ENCODE data around the gene PLB1.
A peak's percentile ranks its signal among the peaks of the same experiment; 100 is the strongest.

PLB1 gene

DNA sequence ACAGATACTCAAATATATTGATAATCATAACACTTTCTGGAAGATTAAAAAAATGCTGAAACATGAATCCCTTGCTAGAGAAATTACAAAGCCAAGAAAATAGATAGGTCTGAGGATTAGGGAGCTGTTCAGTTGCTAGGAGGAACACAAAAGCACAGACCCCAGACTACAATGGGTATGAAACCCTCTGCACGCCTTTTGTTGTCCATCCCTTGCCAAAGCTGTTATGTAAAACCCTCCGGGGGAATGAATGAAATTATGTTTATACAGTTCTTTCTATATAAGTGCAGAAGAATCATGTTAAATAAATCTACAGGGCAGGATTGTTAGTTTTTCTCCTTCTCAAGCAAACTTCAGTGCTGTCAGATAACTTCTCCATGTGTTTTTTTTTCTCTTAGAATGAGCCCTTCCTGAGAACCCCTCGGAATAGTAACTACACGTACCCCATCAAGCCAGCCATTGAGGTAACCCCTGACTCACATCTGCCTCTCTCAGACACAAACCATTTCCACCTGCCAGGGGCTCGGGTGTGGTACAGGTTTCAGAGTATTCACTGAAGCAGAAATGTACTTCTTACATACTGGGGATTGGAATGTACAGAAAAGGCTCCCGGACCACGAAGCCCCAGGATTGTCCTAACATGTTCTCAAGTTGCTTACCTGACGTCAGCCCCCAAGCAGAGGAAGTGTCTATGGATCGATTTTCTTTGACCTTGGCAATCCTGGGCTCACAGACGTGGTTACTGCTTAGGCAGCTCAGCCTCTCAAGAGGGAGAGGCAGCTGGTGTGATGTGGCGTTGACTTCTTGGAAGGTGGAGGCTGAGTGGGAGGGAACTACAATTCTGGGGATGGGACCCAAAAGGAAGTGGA is 118.0 kb downstream of the PLB1 start:
- DNase-seq (ENCODE audit: low read depth in 2 of 2): no peak

DNA sequence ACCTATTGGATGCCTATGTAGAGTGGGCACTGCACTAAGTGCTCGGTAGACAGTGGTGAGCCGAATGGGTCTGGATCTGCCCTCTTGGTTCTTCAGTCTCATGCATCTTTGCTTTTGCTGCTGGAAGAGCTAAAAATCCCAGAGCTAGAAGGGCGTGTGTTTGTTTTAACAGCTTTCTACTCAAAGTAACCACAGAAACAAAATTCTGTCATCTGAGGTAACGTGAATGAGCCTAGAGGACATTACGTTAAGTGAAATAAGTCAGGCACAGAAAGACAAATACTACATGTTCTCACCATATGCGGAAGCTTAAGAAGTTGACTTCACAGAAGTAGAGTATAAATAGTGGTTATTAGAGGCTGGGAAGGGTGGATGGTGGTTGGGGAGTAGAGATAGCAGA is 119.8 kb downstream of the PLB1 start:
- no peak for DNase-seq (ENCODE audit: low read depth in 2 of 2)

DNA sequence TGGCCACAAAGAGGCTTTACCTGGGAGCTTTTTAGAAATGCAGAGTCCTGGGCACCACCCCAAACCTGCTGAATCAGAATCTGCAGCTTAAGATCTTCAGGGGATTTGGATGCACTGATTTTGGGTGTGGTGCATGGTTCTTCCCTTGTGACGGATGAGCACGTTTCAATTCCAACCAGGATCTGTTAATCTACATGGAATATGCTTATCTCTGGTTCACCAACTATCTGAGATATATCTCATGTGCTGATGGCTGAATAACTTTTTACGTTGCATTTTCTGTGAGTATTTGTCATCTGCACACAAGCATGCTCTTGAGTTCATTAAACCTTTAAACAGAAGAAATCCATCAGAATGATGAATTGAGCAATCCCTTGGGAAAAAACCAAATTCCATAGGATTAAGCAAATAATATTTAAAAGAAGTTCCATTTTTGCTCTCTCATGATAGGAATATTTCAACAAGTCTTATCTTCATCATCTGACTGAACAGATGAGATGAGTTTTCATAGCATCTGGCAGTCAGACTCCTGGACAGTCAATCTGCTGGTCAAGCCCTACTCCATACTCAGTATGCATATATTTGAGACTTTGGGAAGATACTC is 120.6 kb downstream of the PLB1 start:
- DNase-seq (ENCODE audit: low read depth in 2 of 2): no peak

- DNase-seq (ENCODE audit: low read depth in 2 of 2): no peak
Measured at GRCh38 chr2:28617502-28618184, 121.8 kb downstream of the PLB1 start.

DNA sequence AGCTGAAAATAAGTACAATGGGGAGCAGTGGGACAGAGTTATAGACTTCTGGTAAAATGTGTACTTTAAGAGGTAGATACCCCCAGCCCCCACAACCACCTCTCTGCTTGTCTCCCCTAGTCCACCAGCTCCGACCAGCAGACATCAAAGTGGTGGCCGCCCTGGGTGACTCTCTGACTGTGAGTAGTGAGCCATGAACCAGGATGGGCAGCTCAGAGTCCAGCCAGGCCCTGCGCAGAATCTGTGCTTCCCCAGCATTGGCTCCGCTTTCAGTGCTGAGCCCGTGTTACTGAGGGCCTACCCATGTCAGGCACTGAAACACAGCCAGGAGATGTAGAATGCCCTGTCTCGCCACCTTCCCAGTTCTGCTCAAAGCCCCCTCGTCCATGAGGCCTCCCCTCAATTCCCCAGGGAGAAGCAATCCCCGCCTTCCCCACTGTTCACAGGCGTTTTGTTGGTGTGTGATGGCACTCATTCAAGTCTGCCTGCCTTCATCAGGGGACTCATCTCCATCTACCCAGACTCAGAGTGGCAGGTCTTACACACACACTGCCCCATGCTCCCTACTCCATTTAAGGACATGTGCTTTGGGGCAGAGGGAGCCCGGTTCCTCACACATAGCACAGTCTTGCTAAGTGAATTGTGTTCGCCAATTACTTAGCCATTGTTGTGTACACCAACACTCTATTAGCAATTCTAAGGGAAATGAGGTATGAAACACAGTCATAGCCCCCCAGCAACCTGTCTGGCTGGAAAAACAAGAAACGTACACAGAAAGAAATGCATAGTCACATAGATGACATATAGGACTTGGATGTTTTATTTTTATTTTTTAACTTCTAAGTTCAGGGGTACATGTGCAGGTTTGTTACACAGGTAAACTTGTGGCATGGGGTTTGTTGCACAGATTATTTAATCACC is 122.6 kb downstream of the PLB1 start:
- DNase-seq (ENCODE audit: low read depth in 2 of 2): no peak

GRCh38 chr2:28619213-28620196 is 123.6 kb downstream of the PLB1 start:
- no peak for DNase-seq (ENCODE audit: low read depth in 2 of 2)

- no peak for DNase-seq (ENCODE audit: low read depth in 2 of 2)
Measured at GRCh38 chr2:28620291-28620793, 124.5 kb downstream of the PLB1 start.

GRCh38 chr2:28620801-28621171 is 124.9 kb downstream of the PLB1 start:
- no peak for DNase-seq (ENCODE audit: low read depth in 2 of 2)

GRCh38 chr2:28621172-28622100 is 125.6 kb downstream of the PLB1 start:
- DNase-seq (ENCODE audit: low read depth in 2 of 2): peak in 1 of 2 donors; percentile 45

DNA sequence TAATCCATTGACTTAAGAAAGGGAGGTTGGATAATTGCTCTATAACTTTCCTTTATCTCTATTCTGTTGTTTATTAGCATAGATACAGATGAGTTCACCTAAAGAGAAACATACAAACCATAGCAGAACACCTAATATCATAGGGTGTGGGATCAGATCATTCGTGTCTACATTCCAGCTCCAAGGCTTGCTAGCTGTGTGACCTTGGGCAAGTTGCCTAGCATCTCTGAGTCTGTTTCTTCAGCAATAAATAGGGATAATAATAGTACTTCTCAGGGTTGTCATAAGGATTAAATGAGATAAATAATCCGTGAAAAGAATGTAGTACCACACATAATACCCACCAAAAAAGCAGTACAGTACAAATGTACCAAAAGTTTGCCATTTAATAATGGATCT is 126.2 kb downstream of the PLB1 start:
- no peak for DNase-seq (ENCODE audit: low read depth in 2 of 2)

GRCh38 chr2:28623582-28624405 is 127.9 kb downstream of the PLB1 start:
- DNase-seq (ENCODE audit: low read depth in 2 of 2): no peak

- no peak for DNase-seq (ENCODE audit: low read depth in 2 of 2)
Measured at GRCh38 chr2:28624436-28624792, 128.6 kb downstream of the PLB1 start.

- peak; percentile 25 to 30 for DNase-seq (ENCODE audit: low read depth in 2 of 2)
Measured at GRCh38 chr2:28624793-28625701, 129.2 kb downstream of the PLB1 start.

DNA sequence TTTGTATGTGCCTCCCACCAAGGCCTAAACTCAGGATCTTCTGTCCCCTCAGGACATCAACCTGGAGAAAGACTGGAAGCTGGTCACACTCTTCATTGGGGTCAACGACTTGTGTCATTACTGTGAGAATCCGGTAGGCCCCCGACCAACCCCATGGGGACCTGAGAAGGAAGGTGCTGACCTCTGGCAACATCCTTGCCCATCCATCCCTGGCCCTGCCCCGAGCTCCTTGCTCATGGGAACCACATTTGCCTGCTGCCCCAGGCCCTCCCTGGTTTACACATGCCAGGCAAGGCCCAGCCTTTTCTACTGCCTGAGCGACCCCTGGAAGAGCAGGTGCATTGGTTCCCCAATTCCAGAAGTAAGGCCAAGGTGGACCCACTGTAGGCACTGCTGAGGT is 130.5 kb downstream of the PLB1 start:
- no peak for DNase-seq (ENCODE audit: low read depth in 2 of 2)

- DNase-seq (ENCODE audit: low read depth in 2 of 2): no peak
Measured at GRCh38 chr2:28626891-28627421, 131.1 kb downstream of the PLB1 start.

DNA sequence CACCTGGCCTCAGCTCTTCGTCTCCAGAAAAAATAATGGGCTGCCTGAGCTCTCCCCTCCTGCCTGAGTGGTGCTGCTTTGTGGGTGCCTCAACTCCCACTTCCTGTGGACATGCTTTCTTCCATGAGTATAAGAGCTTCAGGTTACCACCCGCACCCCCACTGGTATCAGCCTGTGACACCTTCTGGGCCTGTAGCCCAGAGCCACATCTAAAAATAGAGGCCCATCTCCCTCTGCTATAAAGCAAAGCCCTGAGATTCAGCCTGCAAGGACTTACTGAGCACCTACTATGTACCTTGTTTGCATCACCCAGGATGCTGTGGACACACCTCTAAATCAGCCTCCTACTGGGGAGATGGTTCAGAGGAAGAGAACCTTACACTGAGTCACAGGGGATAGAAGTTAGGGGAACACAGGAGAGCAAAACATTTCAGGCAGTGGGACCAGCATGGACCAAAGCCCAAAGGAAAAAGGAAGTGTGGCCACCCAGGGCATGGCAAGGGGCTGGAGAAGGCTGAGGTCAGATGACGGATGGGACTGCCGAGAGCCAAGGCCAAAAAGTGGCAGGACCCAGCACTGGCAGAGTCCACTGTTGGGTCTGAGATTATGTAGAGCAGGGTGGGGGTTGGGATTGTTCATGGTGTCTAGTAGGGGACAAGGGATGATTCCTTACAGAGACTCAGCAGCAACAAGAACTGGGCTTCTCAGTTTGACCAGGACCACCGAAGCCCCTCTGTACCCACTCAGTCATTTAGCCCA is 132.0 kb downstream of the PLB1 start:
- no peak for DNase-seq (ENCODE audit: low read depth in 2 of 2)
